T-helper 17 cell (primary cell): ENCODE data around the gene FIG4. TPM values are rescaled to one million over a fixed set of nuclear protein-coding genes. Genes with fewer than 3 reads are reported as not detected.
"Not testable (repeated sequence)": the region's sequence is repeated elsewhere in the genome, so short reads cannot be mapped to it uniquely, and the experiment has no call there.

Experiments
- ATAC-seq: fragments of 150-1000 bp; cut with Tn5 transposase; 2 replicates; pipeline ENCODE4 v1.10.0; 2021; ENCODE audit warnings: mild to moderate bottlenecking, moderate library complexity
- DNase-seq, 3 donors: peaks; one replicate each; pipeline versions ENCODE4 v3.0.0 to v3.0.0-alpha.2; 2020 to 2021
- H3K9me3 ChIP-seq: one replicate; pipeline ENCODE4 v1.7.0; 2013; ENCODE audit warnings: low read length, mild to moderate bottlenecking; ENCODE audit not compliant: control insufficient read depth, poor library complexity, severe bottlenecking
- H3K27ac Mint-ChIP-seq: one replicate; pipeline ENCODE4 v1.8.0; 2022; ENCODE audit warnings: mild to moderate bottlenecking, moderate library complexity, mixed read lengths
- H3K27me3 Mint-ChIP-seq: one replicate; pipeline ENCODE4 v1.8.0; 2022; ENCODE audit warnings: mixed read lengths
- H3K36me3 Mint-ChIP-seq: one replicate; pipeline ENCODE4 v1.8.0; 2022; ENCODE audit warnings: low read depth, mixed read lengths
- H3K4me1 Mint-ChIP-seq: one replicate; pipeline ENCODE4 v1.8.0; 2022; ENCODE audit warnings: mild to moderate bottlenecking, mixed read lengths
- H3K4me3 Mint-ChIP-seq: one replicate; pipeline ENCODE4 v1.8.0; 2022; ENCODE audit warnings: mild to moderate bottlenecking, moderate library complexity, mixed read lengths
- total RNA-seq, 4 donors: library from RNA in 2 of 4; stranded (reverse) in 2 of 4; gene quantifications; one replicate each; pipeline ENCODE4 v1.2.3 and lab custom pipeline; 2022 to 2026

Gene FIG4
- total RNA-seq, 2 donors from 2014 or later: 7.5 to 7.7 TPM

DNA sequence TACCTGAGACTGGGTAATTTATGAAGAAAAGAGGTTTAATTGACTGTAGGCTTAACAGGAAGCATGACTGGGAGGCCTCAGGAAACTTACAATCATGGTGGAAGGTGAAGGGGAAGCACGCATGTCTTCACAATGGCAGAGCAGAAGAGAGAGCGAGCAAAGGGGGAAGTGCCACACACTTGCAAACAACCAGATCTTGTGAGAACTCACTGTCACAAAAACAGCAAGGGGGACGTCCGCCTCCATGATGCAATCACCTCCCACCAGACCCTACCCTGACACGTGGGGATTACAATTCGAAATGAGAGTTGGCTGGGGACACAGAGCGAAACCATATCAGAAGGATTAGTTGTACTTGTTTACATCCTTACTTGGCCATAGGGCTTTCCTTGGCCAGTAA lies 49.7 kb downstream of the FIG4 start:
- Mint-ChIP-seq H3K4me1 (no peaks in the 10 kb centered on the region), H3K36me3 (peaks cover 12% of the 10 kb centered on the region), H3K27ac (no peak overlapping the region), H3K27me3 (no peaks in the 10 kb centered on the region), H3K4me3 (no peak overlapping the region)
- ATAC-seq (no peak), DNase-seq (no peak)
- no peaks in the 10 kb centered on the region for H3K9me3 ChIP-seq

DNA sequence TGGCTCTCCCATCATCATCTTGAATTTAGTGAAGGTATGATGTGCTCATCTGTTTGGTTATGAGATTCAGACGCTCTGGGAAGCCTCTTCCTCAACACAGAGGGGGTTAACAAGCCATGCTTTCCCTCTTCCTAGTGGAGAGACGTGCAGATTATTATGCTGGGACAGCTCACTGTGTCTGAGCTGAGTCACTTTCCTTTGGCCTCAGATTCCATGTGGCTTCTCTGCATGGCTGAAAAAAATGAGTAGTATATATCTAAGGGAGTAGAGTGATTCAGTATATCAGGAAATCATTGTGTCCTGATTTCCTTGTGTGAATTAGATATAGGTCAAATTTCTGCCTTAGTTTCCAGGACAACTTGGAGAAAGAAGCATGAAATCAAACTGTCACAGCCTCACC lies 52.6 kb downstream of the FIG4 start:
- DNase-seq: no peak

DNA sequence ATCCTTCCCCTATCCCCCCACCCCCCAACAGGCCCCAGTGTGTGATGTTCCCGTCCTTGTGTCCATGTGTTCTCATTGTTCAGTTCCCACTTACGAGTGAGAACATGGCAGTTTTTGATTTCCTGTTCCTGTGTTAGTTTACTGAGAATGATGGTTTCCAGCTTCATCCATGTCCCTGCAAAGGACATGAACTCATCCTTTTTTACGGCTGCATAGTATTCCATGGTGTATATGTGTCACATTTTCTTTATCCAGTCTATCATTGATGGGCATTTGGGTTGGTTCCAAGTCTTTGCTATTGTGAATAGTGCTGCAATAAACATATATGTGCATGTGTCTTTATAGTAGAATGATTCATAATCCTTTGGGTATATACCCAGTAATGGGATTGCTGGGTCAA lies 53.7 kb downstream of the FIG4 start:
- H3K27ac Mint-ChIP-seq, ATAC-seq, H3K9me3 ChIP-seq, DNase-seq, H3K27me3 Mint-ChIP-seq, H3K4me3 Mint-ChIP-seq, H3K36me3 Mint-ChIP-seq, H3K4me1 Mint-ChIP-seq: not testable (repeated sequence)

More for the DNA sequence above, 52.6 kb downstream of the FIG4 start:
- peaks cover under 1% of the 10 kb centered on the region for H3K36me3 Mint-ChIP-seq
- H3K9me3 ChIP-seq: no peaks in the 10 kb centered on the region
- H3K4me1 Mint-ChIP-seq: no peaks in the 10 kb centered on the region
- no peak overlapping the region for H3K27ac Mint-ChIP-seq
- H3K27me3 Mint-ChIP-seq: no peaks in the 10 kb centered on the region
- ATAC-seq: no peak
- no peak overlapping the region for H3K4me3 Mint-ChIP-seq

- Mint-ChIP-seq H3K27me3 (no peaks in the 10 kb centered on the region), H3K27ac (no peak overlapping the region), H3K4me3 (no peak overlapping the region), H3K4me1 (no peaks in the 10 kb centered on the region), H3K36me3 (no peaks in the 10 kb centered on the region)
- DNase-seq (no peak), ATAC-seq (no peak)
- H3K9me3 ChIP-seq: no peaks in the 10 kb centered on the region
Observed at GRCh38 chr6:109747221-109747620, 56.1 kb downstream of the FIG4 start.

DNA sequence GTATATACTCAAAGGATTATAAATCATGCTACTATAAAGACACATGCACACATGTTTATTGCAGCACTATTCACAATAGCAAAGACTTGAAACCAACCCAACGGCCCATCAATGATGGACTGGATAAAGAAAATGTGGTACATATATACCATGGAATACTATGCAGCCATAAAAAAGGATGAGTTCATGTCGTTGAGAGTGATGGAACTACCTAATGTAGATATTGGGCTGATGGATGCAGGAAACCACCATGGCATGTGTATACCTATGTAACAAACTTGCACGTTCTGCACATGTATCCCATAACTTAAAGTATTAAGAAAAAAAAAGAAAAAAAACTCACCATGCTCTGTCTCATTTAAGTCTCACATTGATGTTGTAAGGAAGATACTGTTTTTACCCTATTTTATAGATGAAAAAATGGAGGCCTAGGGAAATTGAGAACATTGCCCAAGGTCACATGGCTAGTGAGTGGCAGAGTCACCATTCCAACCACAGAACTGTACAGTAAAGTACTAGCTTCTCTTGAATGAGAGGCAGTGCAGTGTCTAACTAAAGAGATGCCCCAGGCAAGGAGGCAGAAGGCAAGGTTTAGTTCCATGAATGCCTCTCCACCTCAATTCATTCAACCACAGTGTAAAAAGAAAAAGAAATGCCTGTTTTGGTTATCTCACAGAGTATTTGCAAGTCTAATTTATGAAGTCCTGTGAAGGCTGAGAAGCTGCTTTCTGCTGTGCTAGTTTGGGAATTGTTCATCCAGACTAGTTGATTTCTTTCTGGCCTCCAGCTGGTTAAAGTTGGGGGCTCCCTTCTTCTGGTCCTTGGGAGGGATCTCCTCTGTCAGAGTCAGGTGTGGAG lies 68.2 kb downstream of the FIG4 start:
- ATAC-seq (no peak), DNase-seq (no peak)
- Mint-ChIP-seq H3K27ac (no peak overlapping the region), H3K27me3 (no peaks in the 10 kb centered on the region), H3K36me3 (peaks cover 4% of the 10 kb centered on the region), H3K4me3 (no peak overlapping the region), H3K4me1 (peaks cover 8% of the 10 kb centered on the region)
- no peaks in the 10 kb centered on the region for H3K9me3 ChIP-seq

- ATAC-seq: no peak
- no peak for DNase-seq
- Mint-ChIP-seq H3K4me3 (no peak overlapping the region), H3K36me3 (peaks cover 4% of the 10 kb centered on the region), H3K27ac (peak overlapping the region; percentile 19), H3K27me3 (no peaks in the 10 kb centered on the region), H3K4me1 (peaks cover 8% of the 10 kb centered on the region)
- H3K9me3 ChIP-seq: no peaks in the 10 kb centered on the region
Observed at GRCh38 chr6:109760208-109760607, 69.1 kb downstream of the FIG4 start.

DNA sequence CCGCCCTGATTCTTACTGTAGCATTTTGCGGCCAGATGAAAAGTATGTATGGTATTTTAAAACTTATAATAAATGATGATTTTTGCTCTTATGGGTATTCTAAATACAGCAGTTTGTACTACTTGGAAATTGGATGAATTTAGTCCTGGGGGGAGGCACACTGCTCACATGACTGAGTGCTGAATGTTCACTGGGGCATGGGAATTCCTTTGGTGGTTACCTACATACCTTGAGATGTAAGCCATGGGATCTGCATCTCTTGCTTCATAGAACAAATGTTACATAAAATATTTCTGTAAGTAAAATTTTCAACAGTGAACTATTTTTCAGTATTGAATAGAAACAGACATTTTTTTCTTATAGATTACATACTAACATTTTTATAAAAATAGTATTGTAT lies 71.1 kb downstream of the FIG4 start:
- no peak for ATAC-seq
- H3K36me3 Mint-ChIP-seq: peaks cover 2% of the 10 kb centered on the region
- DNase-seq: no peak
- H3K27me3 Mint-ChIP-seq: no peaks in the 10 kb centered on the region
- no peaks in the 10 kb centered on the region for H3K9me3 ChIP-seq
- no peak overlapping the region for H3K27ac Mint-ChIP-seq
- H3K4me1 Mint-ChIP-seq: peaks cover 8% of the 10 kb centered on the region
- no peak overlapping the region for H3K4me3 Mint-ChIP-seq

DNA sequence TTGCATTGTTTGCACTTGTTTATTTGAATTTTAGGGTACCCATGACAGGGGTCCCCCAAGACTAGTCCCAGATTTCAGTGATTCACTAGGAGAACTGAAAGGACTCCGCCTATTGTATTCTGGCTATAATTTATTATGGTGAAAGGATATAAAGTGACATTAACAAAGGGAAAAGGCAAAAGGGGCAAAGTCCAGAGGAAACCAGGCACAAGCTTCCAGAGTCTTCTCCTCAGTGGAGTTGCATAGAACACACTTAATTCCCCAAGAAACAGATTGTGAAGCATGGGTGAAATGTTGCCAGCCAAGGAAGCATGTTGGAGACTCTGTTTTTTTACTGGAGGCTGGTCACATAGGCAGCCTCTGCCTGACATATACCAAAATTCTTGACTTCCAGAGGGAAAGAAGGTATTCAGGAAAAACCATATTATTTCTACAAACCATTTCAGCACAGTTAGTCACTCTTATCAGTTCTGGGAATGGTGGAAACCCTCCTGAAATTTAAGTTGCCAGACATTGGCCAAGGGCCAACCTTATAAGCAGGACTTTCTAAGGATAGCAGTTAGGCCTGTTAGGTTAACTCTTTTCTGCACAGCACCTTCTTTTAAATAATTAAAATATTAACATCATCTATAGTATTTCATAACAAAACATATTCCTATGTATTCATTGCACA lies 71.8 kb downstream of the FIG4 start:
- H3K36me3 Mint-ChIP-seq: peaks cover 2% of the 10 kb centered on the region
- ATAC-seq (no peak), DNase-seq (no peak)
- H3K27ac Mint-ChIP-seq: no peak overlapping the region
- no peaks in the 10 kb centered on the region for H3K9me3 ChIP-seq
- H3K27me3 Mint-ChIP-seq: no peaks in the 10 kb centered on the region
- H3K4me3 Mint-ChIP-seq: no peak overlapping the region
- H3K4me1 Mint-ChIP-seq: peaks cover 8% of the 10 kb centered on the region

- Mint-ChIP-seq H3K4me1 (peaks cover 4% of the 10 kb centered on the region), H3K4me3 (no peak overlapping the region), H3K36me3 (peaks cover 5% of the 10 kb centered on the region), H3K27me3 (no peaks in the 10 kb centered on the region), H3K27ac (no peak overlapping the region)
- DNase-seq (no peak), ATAC-seq (no peak)
- H3K9me3 ChIP-seq: no peaks in the 10 kb centered on the region
Observed at GRCh38 chr6:109766167-109766566, 75.1 kb downstream of the FIG4 start.

- no peak overlapping the region for H3K4me3 Mint-ChIP-seq
- H3K27ac Mint-ChIP-seq: no peak overlapping the region
- ATAC-seq: no peak
- no peaks in the 10 kb centered on the region for H3K27me3 Mint-ChIP-seq
- DNase-seq: no peak
- peaks cover 4% of the 10 kb centered on the region for H3K4me1 Mint-ChIP-seq
- peaks cover 9% of the 10 kb centered on the region for H3K36me3 Mint-ChIP-seq
- no peaks in the 10 kb centered on the region for H3K9me3 ChIP-seq
Observed at GRCh38 chr6:109767961-109768360, 76.9 kb downstream of the FIG4 start.

GRCh38 chr6:109768485-109768884 lies 77.4 kb downstream of the FIG4 start:
- H3K4me3 Mint-ChIP-seq: no peak overlapping the region
- H3K27me3 Mint-ChIP-seq: no peaks in the 10 kb centered on the region
- no peak overlapping the region for H3K27ac Mint-ChIP-seq
- DNase-seq (no peak), ATAC-seq (no peak)
- H3K36me3 Mint-ChIP-seq: peaks cover 13% of the 10 kb centered on the region
- no peaks in the 10 kb centered on the region for H3K9me3 ChIP-seq
- peaks cover 4% of the 10 kb centered on the region for H3K4me1 Mint-ChIP-seq

- no peak for DNase-seq
- no peaks in the 10 kb centered on the region for H3K9me3 ChIP-seq
- Mint-ChIP-seq H3K4me1 (peaks cover 4% of the 10 kb centered on the region), H3K36me3 (peaks cover 13% of the 10 kb centered on the region), H3K27me3 (no peaks in the 10 kb centered on the region), H3K27ac (no peak overlapping the region), H3K4me3 (no peak overlapping the region)
- ATAC-seq: no peak
Observed at GRCh38 chr6:109769213-109769612, 78.1 kb downstream of the FIG4 start.

DNA sequence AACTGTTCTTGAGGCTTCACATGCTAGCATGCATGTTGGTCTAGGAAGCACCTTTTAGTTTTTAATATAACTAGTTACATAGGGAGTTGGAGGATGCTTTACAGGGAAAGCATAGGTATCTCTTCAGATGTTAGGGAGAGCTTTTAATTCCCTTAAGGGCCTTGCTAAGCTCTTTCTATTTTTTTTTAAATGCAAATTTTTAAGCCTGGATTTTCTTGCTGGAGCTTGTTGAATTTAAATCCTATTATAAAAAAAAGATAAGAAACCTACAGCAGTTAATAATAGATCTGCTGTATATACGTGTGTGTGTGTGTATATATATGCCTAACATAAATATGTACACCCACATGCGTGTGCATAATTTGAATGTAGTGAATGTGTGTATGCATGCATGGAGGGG lies 79.0 kb downstream of the FIG4 start:
- Mint-ChIP-seq H3K4me3 (no peak overlapping the region), H3K4me1 (peaks cover 4% of the 10 kb centered on the region), H3K27me3 (no peaks in the 10 kb centered on the region), H3K27ac (no peak overlapping the region), H3K36me3 (peaks cover 13% of the 10 kb centered on the region)
- no peaks in the 10 kb centered on the region for H3K9me3 ChIP-seq
- ATAC-seq (no peak), DNase-seq (no peak)

GRCh38 chr6:109770779-109771178 lies 79.7 kb downstream of the FIG4 start:
- H3K27ac Mint-ChIP-seq: no peak overlapping the region

More at GRCh38 chr6:109770779-109771178, 79.7 kb downstream of the FIG4 start:
- Mint-ChIP-seq H3K27me3 (no peaks in the 10 kb centered on the region), H3K4me3 (no peak overlapping the region), H3K4me1 (peaks cover 4% of the 10 kb centered on the region), H3K36me3 (peaks cover 13% of the 10 kb centered on the region)
- ATAC-seq (no peak), DNase-seq (no peak)
- H3K9me3 ChIP-seq: no peaks in the 10 kb centered on the region
